Stimulated activated CD8-positive, alpha-beta memory T cell treated with anti-CD3 and anti-CD28 coated beads, Interleukin-2, amount 100 ng/mL, for 1 hour (primary cell): Measurements from ENCODE around the gene MCM10.
"Not testable (repeated sequence)": the region's sequence is repeated elsewhere in the genome, so short reads cannot be mapped to it uniquely, and the experiment has no call there.

Experiments
- DNase-seq, 2 donors: peaks; one replicate each; pipeline ENCODE4 v3.0.0-alpha.2; 2020; ENCODE audit warnings: low read depth in 2 of 2

Gene MCM10

GRCh38 chr10:13221572-13221971 lies 60.2 kb downstream of the MCM10 start:
- no peak for DNase-seq

- DNase-seq = no peak
Measured at GRCh38 chr10:13222151-13222550, 60.8 kb downstream of the MCM10 start.

GRCh38 chr10:13222566-13222965 lies 61.2 kb downstream of the MCM10 start:
- no peak for DNase-seq

- DNase-seq = no peak
Measured at GRCh38 chr10:13223241-13223640, 61.9 kb downstream of the MCM10 start.

GRCh38 chr10:13224210-13224995 lies 63.0 kb downstream of the MCM10 start:
- no peak for DNase-seq

- DNase-seq = no peak
Measured at GRCh38 chr10:13225601-13226000, 64.2 kb downstream of the MCM10 start.

- DNase-seq = no peak
Measured at GRCh38 chr10:13227031-13227430, 65.7 kb downstream of the MCM10 start.

- no peak for DNase-seq
Measured at GRCh38 chr10:13231190-13231589, 69.8 kb downstream of the MCM10 start.

- DNase-seq = no peak
Measured at GRCh38 chr10:13231808-13232207, 70.5 kb downstream of the MCM10 start.

- DNase-seq = no peak
Measured at GRCh38 chr10:13233358-13233757, 72.0 kb downstream of the MCM10 start.

GRCh38 chr10:13234172-13234571 lies 72.8 kb downstream of the MCM10 start, which contains the start of gene UCMA:
TSS of gene UCMA (minus strand) at chr10:13234374. CDS start at chr10:13234258, 116 bp downstream.
- no peak for DNase-seq

- DNase-seq = not testable (repeated sequence)
Measured at GRCh38 chr10:13234736-13235135, 73.4 kb downstream of the MCM10 start.

- DNase-seq = no peak
Measured at GRCh38 chr10:13236638-13237037, 75.3 kb downstream of the MCM10 start.

- no peak for DNase-seq
Measured at GRCh38 chr10:13238271-13239077, 77.1 kb downstream of the MCM10 start.

- DNase-seq = no peak
Measured at GRCh38 chr10:13239923-13240322, 78.6 kb downstream of the MCM10 start.

- DNase-seq = no peak
Measured at GRCh38 chr10:13241613-13242012, 80.3 kb downstream of the MCM10 start.

- DNase-seq = not testable (repeated sequence)
Measured at GRCh38 chr10:13242260-13242659, 80.9 kb downstream of the MCM10 start.

GRCh38 chr10:13247246-13247645 lies 85.9 kb downstream of the MCM10 start:
- no peak for DNase-seq

GRCh38 chr10:13247784-13248183 lies 86.4 kb downstream of the MCM10 start:
- no peak for DNase-seq

GRCh38 chr10:13253726-13254125 lies 92.4 kb downstream of the MCM10 start:
- DNase-seq = no peak

- DNase-seq = no peak
Measured at GRCh38 chr10:13256627-13257026, 95.3 kb downstream of the MCM10 start.

GRCh38 chr10:13257621-13258140 lies 96.3 kb downstream of the MCM10 start:
- DNase-seq = no peak
